22Rv1 (cell line): Measurements from ENCODE around the gene KLF18.

Experiments used
- CTCF ChIP-seq: fragments of 450-650 bp; IDR thresholded peaks from 2 replicates; pipeline ENCODE4 v1.5.1; 2017; ENCODE audit warnings: mild to moderate bottlenecking
- ZFX ChIP-seq: fragments of 450-650 bp; IDR thresholded peaks from 2 replicates; pipeline ENCODE4 v1.6.1; 2017; ENCODE audit warnings: antibody characterized with exemption, borderline replicate concordance

GRCh38 chr1:44152692-44153091 lies 11.3 kb upstream of the KLF18 start:
- no peak for TF ChIP-seq CTCF
- no peak for TF ChIP-seq ZFX
